H1 (cell line): Measurements from ENCODE around the gene OTUD3. TPM values are rescaled to one million over a fixed set of nuclear protein-coding genes. Genes with fewer than 3 reads are reported as not detected.

Source experiments
- CTCF ChIA-PET: fragments of 300-600 bp; sonication (Branson Sonifier 250); formaldehyde crosslinking; loops from one replicate; lab custom pipeline; 2021; ENCODE audit not compliant: partially characterized antibody; lab: Charles Lee
- POLR2A ChIA-PET: fragments of 300-600 bp; sonication (Branson Sonifier 250); formaldehyde crosslinking; loops from one replicate; lab custom pipeline; 2021; ENCODE audit warnings: inconsistent platforms; ENCODE audit not compliant: partially characterized antibody; lab: Charles Lee
- DNase-seq, 2 experiments: peaks; one replicate each; pipeline versions ENCODE4 v3.0.0 to v3.0.0-alpha.2; 2010 to 2022; ENCODE audit warnings: low spot score in 2 of 2, low read depth in 1 of 2, mixed read lengths in 1 of 2
- FAIRE-seq: peaks from 2 replicates; lab custom pipeline; 2011; peaks lifted over from hg19 to GRCh38; lab: Jason Lieb, UNC
- H2AFZ ChIP-seq: 2 replicates; pipeline ENCODE4 v1.8.1; 2012; ENCODE audit warnings: low read length, inconsistent platforms
- H2AK5ac ChIP-seq: 2 replicates; pipeline ENCODE4 v1.6.1; 2013; ENCODE audit warnings: low read depth, low read length
- H2BK120ac ChIP-seq: replicated peaks from 2 replicates; pipeline ENCODE3; 2013; ENCODE audit warnings: low read depth, low read length, inconsistent platforms
- H2BK12ac ChIP-seq: 2 replicates; pipeline ENCODE4 v1.6.1; 2013; ENCODE audit warnings: low read depth, low read length
- H2BK15ac ChIP-seq: 2 replicates; pipeline ENCODE4 v1.6.1; 2013; ENCODE audit warnings: low read length
- H2BK20ac ChIP-seq: 2 replicates; pipeline ENCODE4 v1.6.1; 2013; ENCODE audit warnings: low read length
- H2BK5ac ChIP-seq: 2 replicates; pipeline ENCODE4 v1.6.1; 2013; ENCODE audit warnings: low read depth, low read length
- H3K14ac ChIP-seq: 2 replicates; pipeline ENCODE4 v1.6.1; 2013; ENCODE audit warnings: inconsistent platforms; ENCODE audit not compliant: insufficient read length
- H3K18ac ChIP-seq: 2 replicates; pipeline ENCODE4 v1.6.1; 2013; ENCODE audit warnings: low read length; ENCODE audit errors: extremely low read depth
- H3K23ac ChIP-seq: 2 replicates; pipeline ENCODE4 v1.6.1; 2013; ENCODE audit warnings: inconsistent platforms; ENCODE audit not compliant: insufficient read length
- H3K23me2 ChIP-seq: 2 replicates; pipeline ENCODE4 v1.6.1; 2013; ENCODE audit warnings: low read depth, low read length
- H3K27ac ChIP-seq: 2 replicates; pipeline ENCODE4 v1.6.1; 2011; ENCODE audit warnings: low read depth, low read length, inconsistent platforms
- H3K27me3 ChIP-seq, 4 experiments: replicated peaks in 1 of 4; 1 replicate in 1 of 4; 2 replicates in 3 of 4; pipeline versions ENCODE4 v1.6.1 to v1.8.1; 2011 to 2013; ENCODE audit warnings: low read length in 3 of 4, mild to moderate bottlenecking in 3 of 4, inconsistent platforms in 2 of 4, mixed read lengths in 2 of 4, moderate library complexity in 1 of 4; ENCODE audit not compliant: control insufficient read depth in 3 of 4, insufficient read depth in 3 of 4; ENCODE audit errors: extremely low read depth in 1 of 4
- H3K36me3 ChIP-seq, 4 experiments: 2 replicates each; pipeline versions ENCODE4 v1.6.1 to v1.8.1; 2011 to 2013; ENCODE audit warnings: mild to moderate bottlenecking in 4 of 4, low read length in 3 of 4, moderate library complexity in 2 of 4, control low read depth in 1 of 4, inconsistent platforms in 1 of 4; ENCODE audit not compliant: insufficient read depth in 4 of 4, control insufficient read depth in 2 of 4
- H3K4ac ChIP-seq: replicated peaks from 2 replicates; pipeline ENCODE3; 2013; ENCODE audit warnings: low read length, low read depth, mixed read lengths, inconsistent platforms; ENCODE audit not compliant: insufficient read length
- H3K4me1 ChIP-seq, 4 experiments: replicated peaks in 1 of 4; 1 replicate in 1 of 4; 2 replicates in 3 of 4; pipeline versions ENCODE4 v1.6.1 to v1.8.1; 2011 to 2013; ENCODE audit warnings: low read length in 3 of 4, inconsistent platforms in 2 of 4, mixed read lengths in 1 of 4; ENCODE audit not compliant: insufficient read depth in 4 of 4, control insufficient read depth in 3 of 4
- H3K4me2 ChIP-seq, 2 experiments: 2 replicates each; pipeline versions ENCODE4 v1.6.1 to v1.8.1; 2011 to 2013; ENCODE audit warnings: low read depth in 2 of 2, low read length in 2 of 2, control low read depth in 1 of 2, inconsistent platforms in 1 of 2, mild to moderate bottlenecking in 1 of 2; ENCODE audit not compliant: insufficient read depth in 1 of 2
- H3K4me3 ChIP-seq, 4 experiments: fragments of 200-600, 300-600 bp in 1 of 4; sonication (generic), shearing (Covaris generic), sonication (Bioruptor Twin) in 1 of 4; 2 replicates each; pipeline versions ENCODE4 v1.5.1 to v1.8.1; 2011 to 2016; ENCODE audit warnings: low read length in 4 of 4, low read depth in 3 of 4, control low read depth in 2 of 4, inconsistent platforms in 2 of 4, mild to moderate bottlenecking in 2 of 4, mixed read lengths in 1 of 4, moderate library complexity in 1 of 4; ENCODE audit not compliant: insufficient read depth in 2 of 4; ENCODE audit errors: extremely low read depth in 1 of 4
- H3K56ac ChIP-seq: replicated peaks from 2 replicates; pipeline ENCODE3; 2013; ENCODE audit warnings: low read depth, mild to moderate bottlenecking, mixed read lengths, low read length, inconsistent platforms; ENCODE audit not compliant: insufficient read length
- H3K79me1 ChIP-seq: 2 replicates; pipeline ENCODE4 v1.6.1; 2013; ENCODE audit warnings: low read depth, low read length, control low read depth
- H3K79me2 ChIP-seq, 2 experiments: 2 replicates each; pipeline versions ENCODE4 v1.6.1 to v1.8.1; 2012 to 2013; ENCODE audit warnings: low read length in 2 of 2, mild to moderate bottlenecking in 2 of 2, inconsistent platforms in 1 of 2; ENCODE audit not compliant: insufficient read depth in 2 of 2, control insufficient read depth in 1 of 2
- H3K9ac ChIP-seq, 4 experiments: replicated peaks in 1 of 4; 1 replicate in 1 of 4; 2 replicates in 3 of 4; pipeline versions ENCODE4 v1.6.1 to v1.8.1; 2011 to 2013; ENCODE audit warnings: low read depth in 3 of 4, low read length in 3 of 4, control low read depth in 2 of 4, mild to moderate bottlenecking in 2 of 4, moderate library complexity in 2 of 4, inconsistent platforms in 1 of 4; ENCODE audit errors: extremely low read depth in 1 of 4
- H3K9me3 ChIP-seq, 2 experiments: 2 replicates each; pipeline versions ENCODE4 v1.6.1 to v1.8.1; 2012 to 2013; ENCODE audit warnings: mild to moderate bottlenecking in 2 of 2, moderate library complexity in 2 of 2, control low read depth in 1 of 2, inconsistent platforms in 1 of 2, low read depth in 1 of 2, low read length in 1 of 2, mixed read lengths in 1 of 2; ENCODE audit not compliant: insufficient read depth in 2 of 2
- H4K20me1 ChIP-seq, 2 experiments: replicated peaks in 1 of 2; 2 replicates each; pipeline versions ENCODE3 to v1.8.1; 2011 to 2013; ENCODE audit warnings: inconsistent platforms in 2 of 2, low read length in 2 of 2, mild to moderate bottlenecking in 1 of 2; ENCODE audit not compliant: insufficient read depth in 2 of 2, control insufficient read depth in 1 of 2
- H4K5ac ChIP-seq: 2 replicates; pipeline ENCODE4 v1.6.1; 2013; ENCODE audit warnings: low read length, low read depth, mixed read lengths, inconsistent platforms; ENCODE audit not compliant: insufficient read length
- H4K8ac ChIP-seq: 2 replicates; pipeline ENCODE4 v1.8.0; 2013; ENCODE audit warnings: mild to moderate bottlenecking, moderate library complexity, low read length, inconsistent platforms; ENCODE audit not compliant: insufficient read depth; ENCODE audit errors: extremely low read depth
- H4K91ac ChIP-seq: replicated peaks from 2 replicates; pipeline ENCODE3; 2013; ENCODE audit warnings: low read length, mixed read lengths, inconsistent platforms; ENCODE audit not compliant: insufficient read length
- BCL11A ChIP-seq, 2 experiments: IDR thresholded peaks; one replicate each; pipeline ENCODE4 v1.6.1; 2011; ENCODE audit warnings: low read depth in 2 of 2, low read length in 2 of 2, mild to moderate bottlenecking in 2 of 2
- CHD2 ChIP-seq: IDR thresholded peaks from 2 replicates; pipeline ENCODE4 v1.6.1; 2012; ENCODE audit warnings: low read length, improper control_type of control experiment
- HDAC6 ChIP-seq: IDR thresholded peaks from one replicate; pipeline ENCODE4 v1.7.1; 2012; ENCODE audit warnings: low read depth, mild to moderate bottlenecking, inconsistent platforms, low read length, moderate library complexity
- NRF1 ChIP-seq: IDR thresholded peaks from 2 replicates; pipeline ENCODE4 v1.6.1; 2011; ENCODE audit warnings: mild to moderate bottlenecking, low read depth, low read length, improper control_type of control experiment
- RFX5 ChIP-seq: IDR thresholded peaks from 2 replicates; pipeline ENCODE4 v1.6.1; 2011; ENCODE audit warnings: low read depth, low read length, improper control_type of control experiment, borderline replicate concordance
- SAP30 ChIP-seq: fragments of 300-600 bp; sonication (generic); IDR thresholded peaks from 2 replicates; pipeline ENCODE4 v1.7.1; 2012; ENCODE audit warnings: low read length, moderate library complexity, mild to moderate bottlenecking, inconsistent platforms; ENCODE audit not compliant: insufficient read depth, insufficient replicate concordance
- SIX5 ChIP-seq: IDR thresholded peaks from 2 replicates; pipeline ENCODE4 v1.6.1; 2011; ENCODE audit warnings: mild to moderate bottlenecking, low read depth, low read length
- TAF1 ChIP-seq: IDR thresholded peaks from 2 replicates; pipeline ENCODE4 v1.6.1; 2011; ENCODE audit warnings: mild to moderate bottlenecking, low read depth, low read length
- WGBS, 2 experiments: shearing (Covaris generic) in 1 of 2; methylation state at CpG; one replicate each; pipeline versions ENCODE4 v1.1.6 to v1.1.7; 2013 to 2015; ENCODE audit warnings: low lambda C conversion rate in 2 of 2, mixed read lengths in 2 of 2, inconsistent platforms in 1 of 2, low coverage in 1 of 2, missing lambda C conversion rate in 1 of 2; ENCODE audit not compliant: insufficient replicate concordance in 2 of 2, insufficient coverage in 1 of 2, insufficient read length in 1 of 2; ENCODE audit errors: extremely low coverage in 1 of 2, missing lambda C conversion rate in 1 of 2; 5-methylcytosine and 5-hydroxymethylcytosine counted together
- polyA plus RNA-seq, 7 experiments: library from polyadenylated mRNA; depleted of rRNA in 3 of 7; stranded (reverse) in 5 of 7; unstranded in 2 of 7; fragments of >200 nt in 5 of 7; fragments of 200-250 nt in 2 of 7; gene quantifications; 1 replicate in 5 of 7; 2 replicates in 1 of 7; 4 replicates in 1 of 7; pipeline versions ENCODE4 v1.2.1 to v1.2.3, GENCODE V29; 2011 to 2013; ENCODE audit warnings: missing spikeins in 2 of 7, mixed read lengths in 2 of 7
- total RNA-seq: library from RNA; stranded (reverse); fragmentation: NEBNext Ultra II Directional; extraction: Animal tissue kit (Norgen Biotek cat#: 25700); gene quantifications from 2 replicates; pipeline ENCODE4 v1.2.1, GENCODE V29; 2021

OTUD3 gene
- total and polyA plus RNA-seq, 2 of the 8 experiments (the other 6 are each of a cell fraction or from before 2014, with no cell fraction given) = 6.3 to 11.9 TPM

- Histone ChIP-seq H2BK120ac (no peak overlapping the region), H3K4me3 (no peak overlapping the region), H4K8ac (no peak overlapping the region), H2AK5ac (no peak overlapping the region), H3K27me3 (no peaks in the 10 kb centered on the region), H3K23ac (no peak overlapping the region), H4K91ac (no peak overlapping the region), H3K4ac (no peak overlapping the region), H3K14ac (no peak overlapping the region), H2AFZ (no peak overlapping the region), H2BK5ac (no peak overlapping the region), H3K18ac (no peak overlapping the region), H4K5ac (no peak overlapping the region), H3K79me1 (no peaks in the 10 kb centered on the region), H2BK15ac (no peak overlapping the region), H4K20me1 (no peaks in the 10 kb centered on the region), H3K9me3 (peaks cover 19 to 20% of the 10 kb centered on the region in 2 experiments), H2BK20ac (no peak overlapping the region), H3K9ac (no peak overlapping the region), H3K4me1 (peaks cover 0 to 2% (median 0%) of the 10 kb centered on the region in 4 experiments; a peak in 1 of 7 replicates)
- FAIRE-seq (no peak), DNase-seq (no peak)
- POLR2A ChIA-PET = no interaction called here
- CTCF ChIA-PET = interaction anchor here (0.6 to 1.0 kb wide), 3 partner anchors 58 to 622 kb away, joined by 3 read pairs; no protein-coding TSS in a partner anchor
- TF ChIP-seq NRF1 (no peak), CHD2 (no peak), BCL11A (IDR thresholded peaks at IDR 0.05; ENCODE audit: low read depth in 2 of 2, low read length in 2 of 2) (no peak), HDAC6 (no peak), SIX5 (no peak), RFX5 (no peak), TAF1 (no peak), SAP30 (no peak)
- TF ChIP-seq, all 59 proteins: peak for 0
- no peak overlapping the region for H3K27ac ChIP-seq
- H3K4me2 ChIP-seq = no peak overlapping the region
- no peaks in the 10 kb centered on the region for H3K79me2 ChIP-seq
- no peak overlapping the region for H2BK12ac ChIP-seq
- 82% methylated on average over 3 of the region's 3 CpGs; no CpG with 5 or more reads in 1 of the 2 experiments for WGBS, 2 experiments
- H3K56ac ChIP-seq = no peak overlapping the region
- H3K36me3 ChIP-seq = no peaks in the 10 kb centered on the region
- H3K23me2 ChIP-seq = peaks cover 2% of the 10 kb centered on the region; the same call in 1 of the 2 replicates
These were observed 54.0 kb downstream of the OTUD3 start for GRCh38 chr1:19936061-19936750.
